ENCODE measurements around the gene ITCH.

Gene ITCH

DNA sequence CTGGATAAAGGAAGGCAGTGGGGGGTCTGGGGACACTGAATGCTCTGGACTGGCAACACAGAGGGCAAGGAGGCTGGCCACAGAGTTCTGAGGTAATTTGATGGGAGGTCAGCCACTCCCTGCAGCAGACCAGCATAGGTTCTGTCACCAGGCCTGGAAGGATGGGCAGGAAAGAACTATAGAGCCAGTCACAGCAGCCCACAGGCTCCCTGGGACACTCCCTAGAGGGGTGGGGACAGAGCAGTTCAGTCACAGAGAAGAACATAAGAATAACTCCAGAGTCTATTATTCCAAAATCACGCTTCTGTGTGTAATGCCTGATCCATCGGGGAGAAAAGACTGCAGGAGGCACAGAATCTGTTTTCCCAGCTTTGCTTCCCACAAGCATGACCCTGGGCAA, 172.8 kb downstream of the ITCH start:
- DNase-seq: no peak

DNA sequence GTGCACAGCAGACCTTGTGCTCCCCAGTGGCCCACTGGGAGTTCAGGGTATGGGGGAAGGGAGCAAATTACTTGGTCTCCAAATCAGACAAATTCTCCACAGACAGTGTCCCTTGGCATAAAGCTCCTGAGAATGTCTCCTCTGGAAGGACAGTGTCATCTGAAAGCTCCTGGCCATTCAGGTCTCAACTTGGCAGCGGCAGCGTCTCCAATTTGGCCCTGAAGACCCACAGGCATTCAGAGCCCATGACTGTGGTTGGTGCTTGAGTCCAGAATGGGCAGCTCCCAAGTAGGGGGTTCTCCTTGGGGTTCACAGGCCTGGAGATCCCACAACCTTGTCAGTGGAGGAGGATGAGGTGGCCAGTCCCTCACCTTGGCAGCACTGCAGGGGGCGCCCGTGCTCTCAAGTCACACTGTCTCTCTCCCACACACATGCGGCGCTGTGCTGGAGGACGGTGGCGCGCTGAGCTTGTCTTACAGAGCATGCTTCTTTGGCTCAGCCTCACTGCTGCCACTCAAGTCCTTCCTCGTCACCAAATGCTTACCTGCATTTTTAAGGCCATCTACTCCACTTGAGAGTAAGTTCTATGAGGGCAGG, 173.8 kb downstream of the ITCH start:
- DNase-seq: peak; percentile 27

DNA sequence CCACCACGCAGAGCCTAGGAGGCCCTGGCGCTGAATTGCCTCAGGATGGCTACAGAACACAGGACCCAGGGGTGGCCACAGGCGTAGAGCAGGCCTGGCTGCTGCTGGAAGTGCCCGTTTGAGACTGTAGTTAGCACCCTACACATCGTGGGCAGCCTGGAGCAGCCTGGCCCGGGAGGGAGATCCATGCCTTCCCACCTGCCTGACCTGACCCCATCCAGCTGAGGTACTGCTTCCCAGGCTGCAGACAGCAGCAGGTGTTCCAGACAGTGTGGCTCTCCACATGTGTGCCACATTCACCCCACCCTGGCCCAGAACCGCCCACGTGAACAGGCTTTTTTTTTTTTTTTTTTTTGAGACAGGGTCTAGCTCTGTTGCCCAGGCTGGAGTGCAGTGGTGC, 174.6 kb downstream of the ITCH start:
- peak; percentile 34 for DNase-seq

DNA sequence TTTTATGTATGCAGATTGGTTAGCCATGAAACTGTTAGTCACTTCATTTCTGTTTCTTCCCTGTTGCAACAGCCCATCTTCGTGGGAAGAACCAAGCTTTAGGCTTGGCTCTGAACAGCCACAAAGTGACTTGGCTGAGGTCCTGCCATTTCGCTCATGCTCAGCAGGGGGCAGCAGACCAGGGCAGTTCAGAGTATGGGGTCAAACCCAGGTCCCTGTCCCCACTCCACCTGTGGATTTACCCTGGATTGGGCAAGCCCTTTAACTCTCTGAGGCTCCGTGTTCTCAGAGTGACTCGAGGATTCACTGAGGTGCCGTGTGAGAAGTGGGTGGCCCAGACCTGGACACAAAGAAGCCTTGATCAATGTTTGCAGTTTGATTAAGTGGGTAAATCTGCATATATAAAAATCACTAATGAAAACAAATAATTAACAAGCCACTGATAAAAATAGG, 175.6 kb downstream of the ITCH start:
- DNase-seq: peak; percentile 43

DNA sequence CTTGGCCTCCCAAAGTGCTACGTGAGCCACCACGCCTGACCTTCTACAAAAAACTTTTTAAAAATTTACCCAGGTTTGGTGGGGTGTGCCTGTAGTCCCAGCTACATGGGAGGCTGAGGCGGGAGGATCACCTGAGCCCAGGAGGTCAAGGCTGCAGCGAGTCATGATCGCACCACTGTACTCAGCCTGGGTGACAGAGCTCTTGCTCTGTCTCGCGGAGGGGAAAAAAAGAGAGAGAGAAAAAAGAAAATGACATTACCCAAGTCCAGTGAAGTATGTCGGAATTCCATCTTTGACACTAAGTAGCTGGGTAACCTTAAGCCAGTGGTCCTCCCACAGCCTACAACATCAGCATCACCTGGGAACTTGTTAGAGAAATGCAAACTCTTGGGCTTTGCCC, 176.7 kb downstream of the ITCH start:
- no peak for DNase-seq

DNA sequence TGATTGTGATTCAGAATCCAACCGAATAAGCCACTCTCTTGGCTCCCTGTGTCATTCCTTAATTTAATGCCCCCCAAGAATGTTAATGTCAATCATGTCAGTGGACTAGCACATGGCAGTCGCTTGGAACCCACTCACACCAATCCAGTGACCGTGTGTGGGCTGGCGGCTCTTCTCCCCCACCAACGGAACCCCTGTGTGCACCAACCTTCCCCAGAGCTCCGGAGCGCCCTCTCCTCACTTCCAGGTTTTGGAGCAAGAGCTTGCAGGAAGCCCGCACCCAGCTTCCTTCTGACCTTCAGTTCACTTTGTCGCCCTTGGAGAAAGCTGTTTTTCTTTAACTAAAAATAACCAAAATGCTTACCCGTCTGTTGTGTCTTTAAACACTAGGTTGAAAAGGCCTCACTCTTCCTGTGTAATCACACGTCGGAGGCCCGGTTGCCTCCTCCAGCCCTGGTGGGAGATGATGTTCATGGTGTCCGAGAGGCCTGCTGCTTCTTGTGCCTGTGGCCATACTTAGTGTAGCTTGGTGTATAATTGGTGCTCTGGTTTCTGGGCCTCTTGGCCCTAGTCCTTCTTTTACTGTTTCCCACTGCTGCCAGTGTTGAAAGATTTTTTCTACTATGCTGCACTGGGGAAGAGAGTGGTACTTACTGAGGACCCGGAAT, 177.7 kb downstream of the ITCH start:
- DNase-seq: no peak

DNA sequence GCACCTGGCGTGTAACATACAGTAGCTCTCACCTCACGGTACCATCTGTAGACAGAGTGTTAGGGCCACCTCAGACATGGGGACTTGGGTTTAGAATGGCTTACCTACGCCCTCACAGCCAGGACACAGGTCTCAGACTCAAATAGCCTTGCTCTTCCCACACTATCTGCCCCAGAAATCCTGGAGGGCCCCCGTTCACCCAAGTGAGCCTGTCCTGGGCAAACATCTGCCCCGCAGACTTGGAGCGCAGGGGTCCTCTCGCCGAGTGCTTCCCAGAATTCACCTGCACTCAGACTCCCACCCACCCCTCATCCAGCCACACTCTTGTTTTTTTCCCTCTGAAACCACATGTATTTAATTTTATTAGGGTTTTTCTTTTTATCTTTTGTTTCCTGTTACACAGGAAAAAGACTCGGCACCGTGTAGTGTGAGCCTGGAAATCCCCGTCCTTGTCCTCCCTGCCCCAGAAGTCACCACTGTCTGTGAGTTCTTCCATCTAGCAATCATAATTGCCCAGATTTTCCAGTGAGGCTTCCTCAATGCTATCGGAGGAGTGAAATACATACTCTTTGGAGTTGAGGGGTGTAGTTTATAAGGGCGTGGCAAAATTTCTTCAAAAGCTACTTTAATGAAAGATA, 178.3 kb downstream of the ITCH start:
- DNase-seq: no peak

DNA sequence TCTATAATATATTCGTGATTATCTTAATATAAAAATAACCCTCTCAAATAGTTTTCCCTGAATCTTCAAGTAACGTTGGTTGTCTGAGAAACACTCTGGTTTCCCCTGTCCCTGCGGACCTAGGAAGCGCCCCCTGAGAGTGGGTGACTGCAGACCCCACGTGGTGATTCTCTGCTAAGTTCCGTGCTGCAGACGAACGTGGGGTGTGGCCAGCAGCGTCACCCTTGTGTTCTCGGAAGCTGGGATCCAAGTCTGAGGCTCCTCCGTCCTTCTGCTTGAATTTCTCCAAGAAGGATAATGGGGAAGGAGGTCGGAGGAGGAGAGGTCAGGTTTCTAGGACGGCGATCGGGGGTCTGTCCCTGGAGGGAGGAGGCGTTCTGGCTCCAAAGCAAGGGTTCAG, 178.8 kb downstream of the ITCH start:
- DNase-seq: no peak

DNA sequence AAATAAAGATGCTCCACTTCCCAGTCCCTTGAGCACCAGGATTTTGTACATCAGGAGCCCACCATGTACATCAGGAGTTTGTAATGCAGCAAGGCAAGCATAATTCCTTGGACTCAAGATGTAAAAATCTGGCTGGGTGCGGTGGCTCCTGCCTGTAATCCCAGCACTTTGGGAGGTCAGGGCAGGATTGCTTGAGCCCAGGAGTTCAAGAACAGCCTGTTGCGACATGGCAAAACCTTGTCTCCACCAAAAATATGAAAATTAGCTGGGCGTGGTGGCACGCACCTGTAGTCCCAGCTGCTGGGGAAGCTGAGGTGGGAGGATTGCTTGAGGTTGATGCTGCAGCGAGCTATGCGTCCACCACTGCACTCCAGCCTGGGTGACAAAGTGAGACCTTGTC, 179.4 kb downstream of the ITCH start:
- DNase-seq: no peak

DNA sequence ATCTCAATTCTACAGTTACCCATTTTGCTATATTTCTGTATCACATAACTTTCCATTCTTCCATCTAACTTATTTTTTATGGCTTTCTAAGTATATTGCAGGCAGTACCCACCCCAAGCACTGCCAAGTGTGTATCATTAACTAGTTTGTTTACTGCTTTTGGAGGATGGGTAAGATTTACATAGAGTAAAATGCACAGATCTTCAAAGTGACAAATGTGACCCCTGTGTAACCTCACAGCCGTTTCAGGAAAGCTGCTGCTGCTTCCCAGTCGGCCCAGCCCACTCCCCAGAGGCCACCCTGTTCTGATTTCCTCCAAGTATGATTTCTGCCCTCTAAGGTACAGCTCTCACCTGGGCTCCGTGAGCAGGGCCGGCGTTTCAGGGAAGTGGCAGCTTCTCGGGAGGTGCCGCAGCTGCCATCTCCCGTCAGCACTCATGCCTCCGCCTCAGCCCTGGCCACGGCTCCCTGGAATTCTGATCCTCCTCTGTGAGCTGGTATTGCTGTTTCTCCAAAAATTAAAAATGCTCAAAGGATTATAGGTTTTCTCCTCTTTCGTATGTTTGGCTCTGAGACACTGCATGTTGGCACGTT, 180.5 kb downstream of the ITCH start:
- no peak for DNase-seq

DNA sequence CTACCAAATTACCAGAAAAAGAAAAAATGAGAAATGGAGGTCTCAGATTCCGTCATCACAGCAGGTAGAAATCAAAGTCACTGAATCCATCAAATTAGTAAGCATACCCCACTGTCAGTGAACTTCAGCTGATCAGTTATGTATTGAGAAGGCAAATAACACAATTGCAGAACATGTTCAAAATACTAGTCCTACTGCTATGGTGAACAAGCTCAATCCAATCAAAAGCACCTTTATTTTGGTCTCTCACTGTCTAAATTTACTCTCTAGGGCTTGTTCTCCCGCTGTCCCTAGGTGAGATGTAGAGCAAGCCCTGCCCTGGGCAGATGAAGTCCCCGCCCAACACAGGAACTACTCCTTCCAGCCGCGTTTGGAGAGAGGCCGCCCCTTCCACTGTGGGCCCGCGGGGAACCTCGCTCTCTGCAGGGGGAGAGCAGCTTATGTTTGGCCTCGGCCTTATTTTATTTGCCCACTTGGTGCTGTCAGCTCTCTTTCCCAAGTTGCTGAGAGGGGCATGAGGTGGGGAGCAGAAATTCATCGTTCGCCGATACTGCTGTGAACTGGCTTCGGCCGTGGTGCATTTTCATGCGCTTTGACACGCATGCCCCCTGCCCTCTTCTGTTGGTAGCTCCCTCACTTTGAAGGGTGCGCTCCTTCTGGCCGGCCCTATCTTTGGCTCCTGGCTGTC, 181.2 kb downstream of the ITCH start:
- DNase-seq: no peak

DNA sequence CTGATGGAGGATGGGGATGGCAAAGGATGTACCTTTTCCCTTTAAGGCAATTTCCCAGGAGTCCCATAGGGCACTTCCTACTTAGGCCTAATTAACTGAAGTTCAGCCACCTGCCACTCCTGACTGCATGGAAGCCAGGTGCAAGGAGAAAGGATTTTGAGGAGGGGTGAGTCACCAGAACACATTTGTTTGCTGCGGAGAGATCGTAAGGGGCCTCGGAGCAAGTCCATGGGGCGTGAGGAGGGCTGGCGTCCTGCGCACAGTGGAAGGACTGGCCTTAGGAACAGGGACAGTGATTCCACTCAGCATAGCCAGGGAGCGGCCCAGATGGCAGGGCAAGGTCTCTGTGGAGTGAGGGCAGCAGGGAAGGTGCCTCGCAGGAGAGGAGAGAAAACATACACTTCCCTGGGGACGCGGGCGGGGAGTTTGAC, 183.7 kb downstream of the ITCH start:
- DNase-seq: peak; percentile 92

DNA sequence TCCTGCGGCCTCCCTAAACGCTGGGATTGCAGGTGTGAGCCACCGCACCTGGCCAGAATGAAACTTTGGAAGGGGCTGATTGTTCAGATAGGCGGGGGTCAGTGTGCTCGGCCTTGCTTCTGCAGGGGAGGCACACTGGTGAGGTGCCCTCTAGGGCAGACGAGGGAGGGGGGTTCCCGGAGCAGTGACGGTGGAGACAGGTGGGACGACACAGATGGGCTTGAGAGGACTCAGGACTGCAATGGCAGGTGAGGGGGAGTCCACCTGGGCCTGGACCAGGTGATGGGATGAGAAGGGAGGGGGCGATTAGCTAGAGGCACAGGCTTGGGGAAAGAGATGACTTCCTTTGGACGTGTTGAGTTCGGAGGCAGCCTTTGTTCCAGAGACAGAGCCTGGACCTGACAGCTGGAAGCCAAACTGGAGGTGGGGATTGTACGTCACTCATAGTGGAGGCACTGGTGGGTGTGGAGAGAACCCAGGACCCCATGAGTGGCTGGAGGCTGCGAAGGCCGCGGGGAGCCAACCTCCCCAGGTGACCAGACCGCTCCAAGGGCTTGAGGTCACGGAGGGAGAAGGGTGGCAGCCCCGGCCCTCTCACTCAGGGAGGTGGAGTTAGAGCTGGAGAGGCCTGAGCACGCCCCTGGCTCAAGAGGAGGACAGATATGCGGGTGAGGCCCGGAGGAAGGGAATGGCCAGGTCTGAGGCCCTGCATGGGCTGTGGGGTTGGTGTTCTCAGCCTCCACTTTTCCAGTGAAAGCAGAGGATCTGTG, 185.0 kb downstream of the ITCH start:
- peak; percentile 49 for DNase-seq

DNA sequence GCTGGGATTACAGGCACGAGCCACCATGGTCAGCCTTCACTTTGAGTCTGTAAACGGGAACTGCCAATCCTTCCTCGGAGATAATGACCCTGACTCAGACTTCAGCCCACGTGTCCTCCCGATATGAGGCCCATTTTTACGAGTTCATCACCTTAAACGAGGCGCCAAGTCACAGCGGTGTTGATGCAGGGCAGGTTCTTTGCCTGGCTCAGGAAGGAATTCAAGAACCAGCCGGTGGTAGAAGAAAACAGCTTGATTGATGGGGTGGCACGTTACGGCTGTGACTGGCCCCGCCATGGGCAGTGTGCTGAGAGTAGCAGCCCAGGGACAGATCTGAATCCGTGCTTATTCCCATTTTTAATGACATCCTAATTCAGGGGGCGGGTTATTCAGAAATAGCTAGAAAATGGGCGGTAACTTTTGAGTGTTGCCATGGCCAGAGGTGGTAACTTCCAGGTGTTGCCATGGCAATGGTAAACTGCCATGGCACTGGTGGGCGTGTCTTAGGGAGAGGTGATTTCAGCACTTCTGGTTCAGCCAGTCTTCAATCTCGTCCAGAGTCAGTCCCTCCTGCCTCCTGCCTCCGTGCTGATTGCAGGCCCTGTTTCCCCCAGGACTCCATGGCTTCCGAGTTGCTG, 186.3 kb downstream of the ITCH start:
- DNase-seq: no peak

DNA sequence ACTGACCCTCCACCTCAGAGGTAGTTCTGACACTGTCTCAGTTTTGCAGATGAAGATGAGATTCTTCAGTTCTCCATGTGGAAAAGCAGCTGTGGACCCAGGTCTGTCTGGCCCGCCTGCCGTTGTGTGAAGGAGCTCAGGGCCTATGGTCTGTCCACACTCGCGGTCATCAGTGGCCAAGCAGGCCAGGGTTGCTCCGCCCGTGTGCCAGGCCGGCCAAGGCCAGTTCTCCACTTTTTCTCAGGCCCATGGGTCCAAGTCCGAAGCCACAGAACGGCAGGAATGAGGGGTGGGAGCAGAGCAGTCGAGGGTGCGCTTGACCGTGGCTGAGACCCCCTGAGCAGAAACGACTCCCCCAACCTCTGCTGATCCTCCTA, 186.8 kb downstream of the ITCH start:
- no peak for DNase-seq

DNA sequence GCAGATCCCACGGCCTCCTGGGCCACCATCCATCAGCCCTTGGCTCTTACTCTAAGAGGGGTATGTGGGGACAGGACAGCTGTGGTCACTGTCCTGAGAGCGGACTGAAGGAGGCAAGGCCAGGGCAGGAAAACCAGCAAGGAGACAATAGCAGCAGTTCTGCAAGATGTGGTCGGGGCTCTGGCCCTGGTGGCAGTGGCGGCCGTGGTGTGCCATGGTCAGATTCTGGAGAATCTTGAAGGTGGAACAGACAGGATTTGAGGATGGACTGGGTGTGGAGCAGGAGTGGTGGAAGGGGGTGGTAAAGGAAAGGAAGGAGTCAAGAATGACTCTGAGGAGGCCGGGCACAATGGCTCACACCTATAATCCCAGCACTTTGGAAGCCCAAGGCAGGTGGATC, 189.5 kb downstream of the ITCH start:
- DNase-seq: no peak

DNA sequence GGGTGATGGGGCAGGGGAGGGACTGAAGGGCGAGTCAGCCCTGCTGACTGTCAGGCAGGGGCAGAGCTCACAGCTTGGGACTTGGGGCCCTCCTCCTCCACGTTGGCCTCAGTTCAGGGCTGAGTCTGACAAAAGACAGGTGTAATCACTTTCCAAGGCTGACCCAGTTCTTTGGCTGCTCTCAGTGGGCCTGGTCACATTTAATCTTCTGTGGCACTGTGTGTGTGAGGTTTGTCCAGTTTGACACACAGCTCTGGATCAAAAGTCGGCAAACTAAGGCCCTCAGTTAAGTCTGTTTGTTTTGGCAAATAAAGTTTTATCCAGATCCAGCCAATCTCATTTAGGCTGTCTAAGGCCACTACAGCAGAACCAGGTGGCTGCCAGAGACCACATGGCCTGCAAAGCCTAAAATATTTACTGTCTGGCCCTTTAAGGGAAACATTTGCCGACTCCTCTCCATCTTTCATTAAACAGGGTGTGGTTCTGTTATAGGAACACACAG, 190.3 kb downstream of the ITCH start:
- DNase-seq: no peak

DNA sequence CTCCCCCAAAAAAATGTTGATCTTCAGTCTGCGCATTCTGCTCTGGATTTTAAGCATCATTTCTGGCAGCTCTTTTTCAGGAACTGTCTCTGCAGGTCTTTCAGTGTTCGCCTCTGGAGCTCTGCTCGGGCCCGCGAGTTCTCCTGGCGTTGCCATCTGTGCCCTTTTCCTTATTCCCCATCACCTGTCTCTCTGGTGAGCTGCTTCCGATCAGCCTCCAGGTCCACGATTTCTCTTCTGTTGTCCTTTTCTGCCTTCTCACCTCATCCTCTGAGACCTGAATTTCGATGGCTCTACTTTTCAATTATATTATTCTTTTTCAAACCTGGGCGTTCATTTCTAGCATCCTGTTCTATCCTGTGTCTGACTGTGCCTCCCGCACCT, 194.9 kb downstream of the ITCH start:
- DNase-seq: peak; percentile 41

DNA sequence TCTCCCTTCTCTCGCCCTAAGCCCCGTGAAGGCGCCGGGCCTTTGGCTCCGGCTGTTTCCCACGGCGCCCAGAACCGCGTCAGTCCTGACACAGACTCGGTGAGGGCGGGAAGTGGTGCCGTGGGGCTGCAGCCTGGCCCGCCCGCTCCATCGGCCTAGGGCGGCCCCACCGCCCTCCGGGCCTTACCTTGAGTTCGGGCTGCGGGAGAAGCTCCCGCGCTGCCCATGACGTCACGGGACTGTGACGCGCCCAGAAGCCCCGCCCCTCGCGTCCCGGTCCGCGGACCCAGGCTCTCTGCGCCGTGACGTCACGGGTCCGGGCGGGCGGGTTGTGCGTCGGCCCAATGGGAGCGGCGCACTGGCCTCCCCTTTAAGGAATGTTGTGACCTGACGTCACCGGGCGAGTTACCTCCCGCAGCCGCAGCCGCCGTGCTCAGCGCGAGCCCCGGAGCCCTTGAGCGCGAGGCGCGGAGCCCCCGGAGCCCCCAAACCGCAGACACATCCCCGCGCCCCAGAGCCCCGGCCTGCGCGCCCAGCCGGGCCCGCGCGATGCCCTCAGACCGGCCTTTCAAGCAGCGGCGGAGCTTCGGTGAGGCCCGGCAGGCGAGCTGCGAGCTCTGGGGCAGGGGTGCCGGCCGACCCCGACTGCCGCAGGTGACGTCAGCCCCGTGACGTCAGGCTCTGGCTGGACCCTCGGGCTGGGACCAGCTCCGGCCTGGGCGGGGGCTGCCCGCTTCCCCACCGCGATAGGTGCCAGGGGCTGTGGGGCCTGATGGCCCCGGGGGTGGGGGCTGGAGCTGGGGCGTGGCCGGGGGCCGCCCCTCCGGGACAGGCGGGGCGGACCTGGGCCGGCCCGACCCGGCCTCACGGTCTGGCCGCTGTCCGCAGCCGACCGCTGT, 195.5 kb downstream of the ITCH start, which contains the start of gene MAP1LC3A:
Gene MAP1LC3A, plus strand, starts transcription at position 399 of the 899 bp plus-strand sequence. Its CDS starts 151 bp downstream, at position 550.
- DNase-seq: peak; percentile 81

DNA sequence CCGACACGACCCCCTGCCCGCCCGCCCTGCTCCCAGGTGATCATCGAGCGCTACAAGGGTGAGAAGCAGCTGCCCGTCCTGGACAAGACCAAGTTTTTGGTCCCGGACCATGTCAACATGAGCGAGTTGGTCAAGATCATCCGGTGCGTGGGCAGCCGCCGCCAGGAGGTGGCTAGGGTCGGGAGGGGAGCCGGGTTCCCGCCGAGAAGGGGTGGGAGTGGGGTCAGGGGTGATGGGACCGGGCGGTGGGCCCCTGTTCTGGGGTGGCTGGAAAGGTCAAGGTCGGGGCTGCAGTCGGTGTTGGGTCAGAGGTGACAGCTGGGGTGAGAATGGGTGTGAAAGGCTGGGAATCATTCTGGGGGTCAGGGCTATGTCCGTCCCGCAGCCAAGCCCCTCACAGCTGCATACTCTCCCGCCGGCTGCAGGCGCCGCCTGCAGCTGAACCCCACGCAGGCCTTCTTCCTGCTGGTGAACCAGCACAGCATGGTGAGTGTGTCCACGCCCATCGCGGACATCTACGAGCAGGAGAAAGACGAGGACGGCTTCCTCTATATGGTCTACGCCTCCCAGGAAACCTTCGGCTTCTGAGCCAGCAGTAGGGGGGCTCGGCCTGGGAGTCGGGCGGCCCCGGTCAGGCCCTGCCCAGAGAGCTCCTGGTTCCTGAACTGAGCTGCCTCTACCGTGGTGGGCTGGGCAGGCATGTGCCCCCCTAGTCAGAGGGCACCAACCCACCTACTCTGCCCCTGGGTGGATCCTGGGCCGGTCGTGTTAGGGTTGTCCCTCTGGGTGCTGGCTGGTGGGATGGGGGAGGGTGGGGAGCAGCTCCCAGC, 196.5 kb downstream of the ITCH start:
- DNase-seq: no peak

Data from NCI-H146 (cell line).